Thymus (tissue), 14 donors: ENCODE data around the gene NUP88. TPM values are rescaled to one million over a fixed set of nuclear protein-coding genes. Genes with fewer than 3 reads are reported as not detected.

Source experiments
- DNase-seq, 9 donors: peaks; one replicate each; pipeline ENCODE4 v3.0.0-alpha.2; 2013; ENCODE audit warnings: low spot score in 9 of 9, low read depth in 6 of 9, missing footprints in 1 of 9
- H3K27ac ChIP-seq, 2 donors: one replicate each; pipeline ENCODE4 v1.5.1; 2013; ENCODE audit warnings: control low read depth in 1 of 2, low read depth in 1 of 2, low read length in 1 of 2, mild to moderate bottlenecking in 1 of 2, moderate library complexity in 1 of 2
- H3K27me3 ChIP-seq, 2 donors: one replicate each; pipeline ENCODE4 v1.5.1; 2013; ENCODE audit warnings: low read length in 1 of 2; ENCODE audit not compliant: control insufficient read depth in 2 of 2, insufficient read depth in 1 of 2
- H3K36me3 ChIP-seq, 2 donors: one replicate each; pipeline ENCODE4 v1.5.1; 2013; ENCODE audit warnings: low read length in 1 of 2, mild to moderate bottlenecking in 1 of 2, moderate library complexity in 1 of 2; ENCODE audit not compliant: control insufficient read depth in 2 of 2, insufficient read depth in 2 of 2
- H3K4me1 ChIP-seq, 2 donors: one replicate each; pipeline ENCODE4 v1.5.1; 2013; ENCODE audit warnings: low read length in 2 of 2; ENCODE audit not compliant: control insufficient read depth in 2 of 2, insufficient read depth in 2 of 2
- H3K4me3 ChIP-seq, 2 donors: one replicate each; pipeline ENCODE4 v1.5.1; 2013; ENCODE audit warnings: low read length in 2 of 2, control low read depth in 1 of 2, mild to moderate bottlenecking in 1 of 2
- H3K9me3 ChIP-seq, 2 donors: one replicate each; pipeline ENCODE4 v1.5.1; 2013; ENCODE audit warnings: low read length in 1 of 2, mild to moderate bottlenecking in 1 of 2; ENCODE audit not compliant: control insufficient read depth in 2 of 2, insufficient read depth in 1 of 2
- WGBS: extraction: QIAGEN DNeasy Blood & Tissue Kit; methylation state at CpG from one replicate; pipeline ENCODE4 v1.1.7; 2013; 5-methylcytosine and 5-hydroxymethylcytosine counted together
- long read RNA-seq, 10 donors: transcript quantifications; one replicate each; lab custom pipeline, GENCODE V29; 2026
- polyA plus RNA-seq: library from polyadenylated mRNA; stranded (reverse); fragments of 200-250 nt; gene quantifications from one replicate; pipeline ENCODE4 v1.2.3, GENCODE V29; 2013
- total RNA-seq: library from RNA; stranded (reverse); fragments of 120-200 nt; gene quantifications from one replicate; pipeline ENCODE4 v1.2.4, GENCODE V29; 2013
- donor health status: healthy.

The NUP88 gene
- total RNA-seq (147 TPM), polyA plus RNA-seq (116 TPM)
- long read RNA-seq, donor 1, partial matches to known transcripts, result 0 of 3 reads
- long read RNA-seq, donor 1, other reads (novel, unspliced or antisense), result 0 of 3 reads
- long read RNA-seq, donor 2, result 0 reads
- long read RNA-seq, donor 3, transcript NUP88-207 (17 exons, 2,916 nt), result major isoform, 16 of 49 reads
- long read RNA-seq, donor 3, partial matches to known transcripts, result 30 of 49 reads
- long read RNA-seq, donor 3, other reads (novel, unspliced or antisense), result 0 of 49 reads
- long read RNA-seq, donor 4, partial matches to known transcripts, result 0 of 4 reads
- long read RNA-seq, donor 4, other reads (novel, unspliced or antisense), result 0 of 4 reads
- long read RNA-seq, donor 5, transcript NUP88-207 (17 exons, 2,916 nt), result major isoform, 10 of 37 reads
- long read RNA-seq, donor 5, partial matches to known transcripts, result 23 of 37 reads
- long read RNA-seq, donor 5, other reads (novel, unspliced or antisense), result 0 of 37 reads
- long read RNA-seq, donor 6, transcript NUP88-207 (17 exons, 2,916 nt), result major isoform, 9 of 18 reads
- long read RNA-seq, donor 6, partial matches to known transcripts, result 9 of 18 reads
- long read RNA-seq, donor 6, other reads (novel, unspliced or antisense), result 0 of 18 reads
- long read RNA-seq, donor 7, transcript NUP88-207 (17 exons, 2,916 nt), result major isoform, 11 of 13 reads
- long read RNA-seq, donor 7, partial matches to known transcripts, result 0 of 13 reads
- long read RNA-seq, donor 7, other reads (novel, unspliced or antisense), result 0 of 13 reads
- long read RNA-seq, donor 8, partial matches to known transcripts, result 0 of 2 reads
- long read RNA-seq, donor 8, other reads (novel, unspliced or antisense), result 0 of 2 reads
- long read RNA-seq, donor 9, transcript NUP88-207 (17 exons, 2,916 nt), result major isoform, 8 of 49 reads
- long read RNA-seq, donor 9, partial matches to known transcripts, result 0 of 49 reads
- long read RNA-seq, donor 9, other reads (novel, unspliced or antisense), result 37 of 49 reads
- long read RNA-seq, donor 10, transcript NUP88-207 (17 exons, 2,916 nt), result major isoform, 5 of 6 reads
- long read RNA-seq, donor 10, partial matches to known transcripts, result 0 of 6 reads
- long read RNA-seq, donor 10, other reads (novel, unspliced or antisense), result 0 of 6 reads

- peaks cover 25 to 60% of the 10 kb centered on the region in 2 donors for H3K36me3 ChIP-seq
- H3K9me3 ChIP-seq, result no peaks in the 10 kb centered on the region
- under 1% methylated on average over 49 of the region's 49 CpGs for WGBS
- peak within 1 kb of the TSS; percentile 54 to 99 for H3K4me3 ChIP-seq
- H3K27ac ChIP-seq, result peak within 1 kb of the TSS; percentile 87 to 95
- no peaks in the 10 kb centered on the region for H3K27me3 ChIP-seq
- DNase-seq, result peak; percentile 93 to 99 (median 97)
- peaks cover 22 to 24% of the 10 kb centered on the region in 2 donors for H3K4me1 ChIP-seq
These were observed at the start of gene NUP88 for GRCh38 chr17:5419356-5419958. NUP88 (minus strand) TSS chr17:5419662; CDS start chr17:5419650, 12 bp downstream.

DNA sequence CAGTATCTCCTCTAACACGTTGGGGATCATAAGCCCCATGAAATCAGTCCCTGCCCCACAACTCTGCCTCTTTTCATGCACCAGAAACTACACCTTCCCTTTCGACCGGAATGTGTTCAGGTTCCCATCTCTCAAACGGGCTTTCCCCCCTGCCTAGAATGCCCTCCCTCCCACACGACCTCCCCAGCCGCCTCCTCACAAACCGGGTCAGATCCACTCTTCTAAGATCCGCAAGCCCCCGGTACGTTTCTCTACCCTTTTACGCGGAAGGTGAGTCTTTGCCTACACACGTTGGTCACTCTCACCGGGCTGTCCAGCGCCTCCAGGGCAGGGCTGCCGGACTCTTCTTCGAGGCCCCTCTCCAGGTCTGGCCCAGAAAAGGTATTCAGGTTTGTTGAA is 48.6 kb upstream of the NUP88 start:
- H3K4me3 ChIP-seq, result peak overlapping the region; percentile 64 to 93
- peak in 4 of 9 donors; percentile 5 to 32 (median 8) for DNase-seq
- peaks cover 2 to 7% of the 10 kb centered on the region in 2 donors for H3K36me3 ChIP-seq
- H3K9me3 ChIP-seq, result no peaks in the 10 kb centered on the region
- WGBS, result under 1% methylated on average over 17 of the region's 17 CpGs
- H3K4me1 ChIP-seq, result peaks cover 11 to 17% of the 10 kb centered on the region in 2 donors
- no peak overlapping the region for H3K27ac ChIP-seq
- H3K27me3 ChIP-seq, result no peaks in the 10 kb centered on the region

GRCh38 chr17:5467416-5467815 is 48.0 kb upstream of the NUP88 start:
- DNase-seq, result no peak
- Histone ChIP-seq H3K4me1 (peaks cover 11 to 17% of the 10 kb centered on the region in 2 donors), H3K9me3 (no peaks in the 10 kb centered on the region), H3K27me3 (no peaks in the 10 kb centered on the region), H3K27ac (no peak overlapping the region), H3K4me3 (peak overlapping the region; percentile 64 to 93), H3K36me3 (peaks cover 0 to 5% of the 10 kb centered on the region in 2 donors)
- whole genome bisulfite sequencing, result 32% methylated on average over 8 of the region's 8 CpGs

- Histone ChIP-seq H3K9me3 (no peaks in the 10 kb centered on the region), H3K27ac (no peak overlapping the region), H3K4me1 (peaks cover 11 to 17% of the 10 kb centered on the region in 2 donors), H3K27me3 (no peaks in the 10 kb centered on the region), H3K36me3 (peaks cover 4 to 8% of the 10 kb centered on the region in 2 donors), H3K4me3 (no peak overlapping the region)
- 96% methylated on average over 4 of the region's 4 CpGs for WGBS
- DNase-seq, result no peak
These were observed 46.8 kb upstream of the NUP88 start for GRCh38 chr17:5466295-5466694.

DNA sequence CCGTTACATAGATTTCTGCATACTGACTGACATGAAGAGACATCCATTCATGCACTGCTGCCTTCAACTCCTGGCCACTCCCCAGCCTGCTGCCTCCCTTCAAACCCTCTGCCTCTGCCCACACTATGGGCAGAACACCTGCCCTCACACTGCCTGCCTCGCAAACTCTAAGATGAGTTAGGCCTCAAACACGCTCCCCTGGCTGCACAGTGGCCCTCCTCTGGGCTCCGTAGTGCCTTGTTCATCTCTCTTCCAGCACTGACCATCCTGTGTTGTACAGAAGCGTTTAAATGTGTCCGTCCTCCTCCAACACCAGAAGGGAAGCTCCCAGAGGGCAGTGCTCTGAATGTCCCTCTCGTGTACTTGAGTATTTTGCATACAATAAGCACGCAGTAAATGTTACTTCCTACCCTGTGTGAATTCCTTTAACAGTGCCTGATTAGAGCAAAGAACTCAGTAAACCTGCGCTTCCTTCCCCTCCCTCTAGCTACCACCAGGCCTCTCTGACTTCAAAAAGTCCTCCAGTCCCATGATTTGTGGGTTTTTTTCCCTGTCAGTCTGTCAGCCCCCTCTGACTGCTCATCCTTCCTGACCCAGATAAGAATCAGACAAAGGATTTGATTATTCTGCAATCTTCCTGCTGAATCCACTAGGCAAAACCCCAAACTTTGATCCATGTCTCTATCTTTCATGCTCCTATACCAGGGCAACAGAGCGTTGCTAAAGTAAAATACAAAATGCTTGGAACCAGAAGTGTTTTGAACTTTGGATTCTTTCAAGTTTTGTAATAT is 45.5 kb upstream of the NUP88 start:
- 92% methylated on average over 10 of the region's 10 CpGs for whole genome bisulfite sequencing
- Histone ChIP-seq H3K36me3 (peaks cover 4 to 13% of the 10 kb centered on the region in 2 donors), H3K4me1 (peaks cover 11 to 17% of the 10 kb centered on the region in 2 donors), H3K4me3 (no peak overlapping the region), H3K9me3 (no peaks in the 10 kb centered on the region), H3K27ac (no peak overlapping the region), H3K27me3 (no peaks in the 10 kb centered on the region)
- DNase-seq, result no peak

GRCh38 chr17:5446786-5447185 is 27.3 kb upstream of the NUP88 start:
- H3K4me1 ChIP-seq, result no peaks in the 10 kb centered on the region
- H3K27me3 ChIP-seq, result no peaks in the 10 kb centered on the region
- H3K9me3 ChIP-seq, result no peaks in the 10 kb centered on the region
- peaks cover 52 to 61% of the 10 kb centered on the region in 2 donors for H3K36me3 ChIP-seq
- no peak overlapping the region for H3K27ac ChIP-seq
- no peak for DNase-seq
- WGBS, result 97% methylated on average over 8 of the region's 8 CpGs
- no peak overlapping the region for H3K4me3 ChIP-seq

DNA sequence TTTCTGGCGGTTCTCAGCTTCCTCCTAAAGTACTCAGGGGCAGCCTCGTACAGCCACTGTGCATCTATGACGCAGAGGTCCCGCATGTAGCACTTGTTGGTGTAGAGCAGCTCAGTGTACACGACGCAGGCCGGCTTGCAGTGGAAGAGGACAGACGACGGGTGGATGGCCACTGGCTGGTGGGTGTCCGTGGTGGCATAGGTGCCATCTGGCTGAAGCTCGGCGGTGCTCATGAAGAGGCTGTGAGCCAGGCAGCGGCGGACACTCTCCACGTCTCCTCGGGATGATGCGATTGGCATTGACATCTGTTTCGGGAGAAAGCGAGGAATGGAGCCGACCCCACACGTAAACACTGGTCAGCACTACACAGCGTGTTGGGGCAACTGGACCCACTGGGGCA is 24.7 kb upstream of the NUP88 start:
- DNase-seq, result no peak
- Histone ChIP-seq H3K4me1 (peaks cover 0 to 3% of the 10 kb centered on the region in 2 donors), H3K27ac (no peak overlapping the region), H3K4me3 (no peak overlapping the region), H3K9me3 (no peaks in the 10 kb centered on the region), H3K36me3 (peaks cover 37 to 43% of the 10 kb centered on the region in 2 donors), H3K27me3 (no peaks in the 10 kb centered on the region)
- 99% methylated on average over 22 of the region's 22 CpGs for WGBS

- peaks cover 37 to 41% of the 10 kb centered on the region in 2 donors for H3K36me3 ChIP-seq
- WGBS, result 98% methylated on average over 6 of the region's 6 CpGs
These were observed 24.3 kb upstream of the NUP88 start for GRCh38 chr17:5443728-5444127.

More at GRCh38 chr17:5443728-5444127, 24.3 kb upstream of the NUP88 start:
- Histone ChIP-seq H3K27ac (no peak overlapping the region), H3K4me3 (no peak overlapping the region), H3K27me3 (no peaks in the 10 kb centered on the region), H3K9me3 (no peaks in the 10 kb centered on the region), H3K4me1 (peaks cover 0 to 4% of the 10 kb centered on the region in 2 donors)
- no peak for DNase-seq
